Stimulated activated CD8-positive, alpha-beta memory T cell treated with anti-CD3 and anti-CD28 coated beads, Interleukin-15, amount 100 ng/mL, for 1 hour (primary cell): ENCODE measurements around the gene KCNIP2.

Source experiments
- DNase-seq: peaks from one replicate; pipeline ENCODE4 v3.0.0-alpha.2; 2020; ENCODE audit warnings: low read depth

KCNIP2 gene

GRCh38 chr10:101782811-101783735 is 60.5 kb downstream of the KCNIP2 start, which contains the start of gene NPM3:
Gene NPM3 (minus strand): TSS chr10:101783446. CDS start chr10:101783390, 56 bp downstream.
- peak; percentile 56 for DNase-seq

GRCh38 chr10:101781984-101782810 is 61.4 kb downstream of the KCNIP2 start:
- no peak for DNase-seq

- DNase-seq, result no peak
Measured at GRCh38 chr10:101781655-101781983, 62.0 kb downstream of the KCNIP2 start.

GRCh38 chr10:101780818-101781654 is 62.6 kb downstream of the KCNIP2 start:
- peak; percentile 55 for DNase-seq

GRCh38 chr10:101780187-101780817 is 63.3 kb downstream of the KCNIP2 start:
- no peak for DNase-seq

GRCh38 chr10:101779544-101780186 is 63.9 kb downstream of the KCNIP2 start:
- DNase-seq, result peak; percentile 69

GRCh38 chr10:101778781-101779543 is 64.6 kb downstream of the KCNIP2 start:
- no peak for DNase-seq

GRCh38 chr10:101778151-101778780 is 65.3 kb downstream of the KCNIP2 start:
- DNase-seq, result no peak

GRCh38 chr10:101777619-101778145 is 65.9 kb downstream of the KCNIP2 start:
- DNase-seq, result no peak

GRCh38 chr10:101776161-101776817 is 67.3 kb downstream of the KCNIP2 start:
- DNase-seq, result no peak
